RCC 7860 (cell line): ENCODE data around the gene DNAI4.
"Not testable (repeated sequence)": the region's sequence is repeated elsewhere in the genome, so short reads cannot be mapped to it uniquely, and the experiment has no call there.

Source experiments
- DNase-seq: peaks from one replicate; pipeline ENCODE4 v3.0.0-alpha.2; 2015; ENCODE audit warnings: low spot score
- FAIRE-seq: peaks from 2 replicates; lab custom pipeline; 2012; peaks lifted over from hg19 to GRCh38; lab: Jason Lieb, UNC

DNAI4 gene

DNA sequence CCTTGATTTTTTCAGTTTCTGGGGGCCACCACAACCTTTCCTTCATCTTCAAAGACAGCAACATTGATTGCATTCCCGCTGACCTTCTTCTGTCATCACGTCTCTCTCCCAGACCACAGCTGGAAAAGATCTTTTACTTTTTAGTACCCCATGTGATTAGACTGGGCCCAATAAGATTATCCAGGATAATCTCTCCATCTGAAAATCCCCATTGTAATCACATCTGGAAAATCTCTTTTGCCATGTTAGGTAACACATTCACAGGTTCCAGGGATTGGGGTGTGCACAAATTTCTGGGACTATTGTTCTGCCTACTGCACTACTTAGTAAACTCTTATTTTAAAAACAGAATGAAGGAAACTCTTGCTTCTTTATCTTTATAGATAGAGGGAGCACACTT lies 76.5 kb downstream of the DNAI4 start:
- FAIRE-seq: no peak
- DNase-seq: no peak

DNA sequence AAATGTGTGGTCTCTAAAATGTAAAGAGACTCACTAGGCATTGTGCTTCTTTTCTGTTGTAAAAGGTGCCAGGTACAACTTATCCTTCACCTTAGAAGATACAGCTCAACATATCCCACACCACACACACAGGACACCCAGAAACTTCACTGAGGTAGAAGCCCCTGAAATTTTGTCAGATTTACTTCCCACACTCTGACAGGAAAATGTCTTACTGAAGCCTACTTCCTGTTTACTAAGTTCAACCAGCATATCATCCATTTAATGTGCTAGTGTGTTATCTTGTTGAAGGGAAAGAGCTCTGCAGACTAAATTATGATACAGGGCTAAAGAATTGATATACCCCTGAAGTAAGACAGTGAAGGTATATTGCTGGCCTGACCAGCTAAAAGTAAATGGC lies 83.7 kb downstream of the DNAI4 start:
- FAIRE-seq: no peak
- DNase-seq: no peak

DNA sequence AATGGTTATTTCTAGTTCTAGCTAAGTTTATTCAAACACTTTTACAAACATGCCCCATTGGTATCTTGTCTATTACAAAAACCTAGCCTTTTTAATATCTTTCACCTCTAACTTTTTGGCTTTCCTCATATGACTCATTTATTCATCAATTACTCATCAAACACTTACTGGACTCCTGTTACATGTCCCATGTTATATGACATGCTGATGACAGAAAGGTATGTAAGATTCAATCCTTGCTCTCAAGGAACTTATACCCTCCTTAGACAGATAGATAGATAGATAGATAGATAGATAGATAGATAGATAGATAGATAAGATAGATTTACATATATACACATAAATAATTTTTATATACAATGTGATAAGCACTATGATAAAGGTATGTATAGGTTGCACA lies 89.7 kb downstream of the DNAI4 start:
- DNase-seq (no peak), FAIRE-seq (no peak)

DNA sequence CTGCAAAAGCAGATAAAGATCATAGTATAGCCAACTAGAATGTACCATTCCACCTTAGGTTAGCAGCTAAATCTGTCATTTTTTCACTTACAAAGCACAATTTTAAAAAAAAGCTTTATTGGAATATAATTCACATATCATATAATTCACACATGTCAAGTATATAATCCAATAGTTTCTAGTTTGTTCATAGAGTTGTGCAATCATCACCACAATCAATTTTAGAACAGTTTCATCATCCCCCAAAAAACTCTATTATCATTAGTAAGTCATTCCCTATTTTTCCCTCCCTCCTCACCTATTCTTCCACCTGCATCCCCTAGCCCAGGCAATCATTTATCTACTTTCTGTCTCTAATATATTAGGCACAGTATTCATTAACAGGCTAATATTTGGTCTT lies 91.5 kb downstream of the DNAI4 start:
- DNase-seq: no peak
- FAIRE-seq: no peak

DNA sequence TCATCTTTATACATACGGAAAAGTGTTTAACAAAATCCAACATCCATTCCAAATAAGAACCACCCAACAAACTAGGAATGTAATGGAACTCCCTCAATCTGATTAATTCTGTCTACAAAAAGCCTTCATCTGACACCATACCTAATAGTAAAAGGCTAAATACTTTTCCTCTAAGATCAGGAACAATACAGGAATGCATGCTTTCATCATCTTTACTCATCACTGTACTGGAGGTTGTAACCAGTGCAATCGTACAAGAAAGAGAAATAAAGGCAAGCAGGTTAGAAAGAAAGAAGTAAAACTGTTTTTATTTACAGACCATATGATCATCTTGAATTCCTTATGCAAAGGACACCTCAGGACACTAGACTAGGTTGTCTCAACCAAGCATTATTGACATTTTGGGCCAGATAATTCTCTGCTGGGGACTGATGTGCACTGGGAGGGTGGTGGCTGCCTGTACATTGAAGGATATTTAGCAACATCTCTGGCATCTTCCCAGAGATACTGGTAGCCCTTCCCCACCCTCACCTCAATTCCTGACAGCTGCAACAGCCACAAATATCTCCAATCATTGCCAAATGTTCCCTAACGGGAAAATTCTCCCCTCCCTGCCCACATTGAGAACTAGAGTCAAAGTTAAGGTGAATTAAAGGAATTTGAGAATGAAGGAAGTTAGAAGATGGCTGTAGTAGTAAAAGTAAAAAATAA lies 93.0 kb downstream of the DNAI4 start:
- FAIRE-seq: no peak
- DNase-seq: no peak

DNA sequence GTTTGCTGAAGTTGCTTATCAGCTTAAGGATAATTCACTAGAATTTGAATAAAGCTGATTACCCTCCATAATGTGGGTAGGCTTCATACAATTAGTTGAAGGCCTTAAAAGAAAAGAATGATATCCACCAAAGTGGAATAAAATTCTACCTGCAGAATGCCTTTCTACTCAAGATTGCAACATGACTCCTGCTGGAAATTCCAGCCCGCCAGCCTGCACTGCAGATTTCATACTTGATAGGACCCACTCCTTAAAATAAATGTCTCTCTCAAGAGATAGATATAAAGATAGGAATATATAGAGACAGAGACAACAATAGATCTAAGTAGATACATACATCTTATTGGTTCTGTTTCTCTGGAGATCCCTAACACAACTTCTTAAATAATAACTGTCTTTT lies 99.9 kb downstream of the DNAI4 start:
- FAIRE-seq (no peak), DNase-seq (no peak)

DNA sequence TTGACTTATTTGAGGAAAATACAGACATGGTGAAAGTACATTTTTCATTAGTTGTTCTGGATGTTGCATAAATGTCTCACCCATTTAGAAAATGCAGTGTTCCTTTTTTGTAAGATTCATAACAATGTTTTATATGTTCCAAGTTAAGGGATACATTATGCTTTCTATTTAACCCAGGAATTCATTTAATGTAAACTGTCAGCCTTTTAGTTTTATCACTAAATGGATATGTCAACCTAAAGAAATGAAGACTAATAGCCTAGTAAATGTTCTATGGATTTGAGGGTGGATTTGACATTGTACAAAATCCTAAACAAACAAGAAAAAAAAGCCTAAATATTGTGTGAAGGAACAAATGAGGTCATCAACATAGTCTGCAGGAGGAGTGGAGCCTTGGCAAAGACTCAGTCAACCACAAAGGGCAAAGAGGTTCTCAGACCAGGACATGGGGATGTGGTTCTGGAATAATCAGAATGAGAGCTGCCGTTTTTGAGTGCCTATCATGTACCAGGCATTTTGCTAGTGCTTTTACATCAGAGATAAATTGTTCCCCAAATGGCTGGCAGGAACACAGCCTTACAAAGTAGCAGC lies 114.8 kb downstream of the DNAI4 start:
- FAIRE-seq (peak; percentile 76), DNase-seq (peak; percentile 10)

DNA sequence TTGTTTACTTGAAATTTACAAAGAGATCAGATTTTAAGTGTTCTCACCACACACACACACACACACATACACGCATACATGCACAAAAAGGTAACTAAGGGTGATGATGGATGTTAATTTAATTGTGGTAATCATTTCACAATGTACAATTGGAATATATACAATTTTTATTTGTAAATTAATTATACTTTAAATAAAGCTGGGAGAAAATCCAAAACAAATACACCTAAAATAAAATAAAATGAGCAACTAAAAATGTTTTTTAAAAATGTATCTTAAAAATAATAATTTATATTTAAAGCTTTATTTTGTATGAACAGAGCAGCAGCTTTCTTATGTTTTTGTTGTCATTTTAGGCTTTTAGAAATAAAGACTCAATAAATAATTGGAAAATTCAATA lies 115.4 kb downstream of the DNAI4 start:
- FAIRE-seq (peak; percentile 69), DNase-seq (no peak)

DNA sequence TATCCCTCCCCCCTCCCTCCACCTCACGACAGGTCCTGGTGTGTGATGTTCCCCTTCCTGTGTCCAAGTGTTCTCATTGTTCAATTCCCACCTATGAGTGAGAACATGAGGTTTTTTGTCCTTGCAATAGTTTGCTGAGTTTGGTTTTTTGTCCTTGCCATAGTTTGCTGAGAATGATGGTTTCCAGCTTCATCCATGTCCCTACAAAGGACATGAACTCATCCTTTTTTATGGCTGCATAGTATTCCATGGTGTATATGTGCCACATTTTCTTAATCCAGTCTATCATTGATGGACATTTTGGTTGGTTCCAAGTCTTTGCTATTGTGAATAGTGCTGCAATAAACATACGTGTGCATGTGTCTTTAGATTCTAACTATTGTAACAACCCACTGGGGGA lies 128.8 kb downstream of the DNAI4 start:
- not testable (repeated sequence) for DNase-seq, FAIRE-seq

DNA sequence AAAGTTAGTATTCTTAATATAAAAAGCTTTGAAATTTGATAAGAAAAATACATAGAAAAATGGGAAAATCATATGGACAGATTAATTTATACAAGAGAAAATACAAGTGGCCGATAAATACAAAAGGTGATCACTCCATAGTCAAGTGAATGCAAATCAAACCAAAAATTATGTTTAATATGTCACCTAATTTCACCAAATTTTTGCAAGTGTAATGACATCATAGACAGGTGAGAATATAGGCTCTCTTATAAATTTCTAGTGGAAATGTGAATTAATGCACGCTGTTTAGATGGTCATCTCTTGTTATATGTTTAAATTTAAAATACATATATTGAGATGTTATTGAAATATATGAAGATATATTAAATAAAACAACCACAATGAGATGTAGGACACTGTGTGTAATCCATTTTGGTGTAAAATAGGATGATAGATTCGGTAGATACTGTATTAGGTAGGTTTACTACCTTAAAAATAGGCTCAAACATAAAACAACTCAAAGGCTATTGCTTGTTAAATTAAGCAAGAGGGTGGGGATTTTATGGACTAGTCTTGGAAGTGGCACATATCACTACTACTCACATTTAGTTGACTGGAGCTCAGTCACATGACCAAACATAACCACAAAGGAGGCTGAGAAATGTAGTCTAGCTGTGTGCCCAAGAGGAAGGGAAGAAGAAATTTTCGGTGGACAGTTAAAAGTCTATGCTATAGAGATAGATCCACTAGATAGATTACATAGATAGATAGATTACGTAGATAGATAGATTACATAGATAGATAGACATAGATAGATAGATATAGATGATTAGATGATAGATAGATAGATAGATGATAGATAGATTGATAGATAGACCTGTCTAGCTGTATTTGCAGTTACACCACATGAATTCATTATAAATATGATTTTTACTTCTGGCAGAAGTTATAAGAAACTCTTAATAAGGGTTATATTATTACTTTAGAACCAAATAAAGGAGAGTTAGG lies 132.7 kb downstream of the DNAI4 start:
- FAIRE-seq (no peak), DNase-seq (no peak)

DNA sequence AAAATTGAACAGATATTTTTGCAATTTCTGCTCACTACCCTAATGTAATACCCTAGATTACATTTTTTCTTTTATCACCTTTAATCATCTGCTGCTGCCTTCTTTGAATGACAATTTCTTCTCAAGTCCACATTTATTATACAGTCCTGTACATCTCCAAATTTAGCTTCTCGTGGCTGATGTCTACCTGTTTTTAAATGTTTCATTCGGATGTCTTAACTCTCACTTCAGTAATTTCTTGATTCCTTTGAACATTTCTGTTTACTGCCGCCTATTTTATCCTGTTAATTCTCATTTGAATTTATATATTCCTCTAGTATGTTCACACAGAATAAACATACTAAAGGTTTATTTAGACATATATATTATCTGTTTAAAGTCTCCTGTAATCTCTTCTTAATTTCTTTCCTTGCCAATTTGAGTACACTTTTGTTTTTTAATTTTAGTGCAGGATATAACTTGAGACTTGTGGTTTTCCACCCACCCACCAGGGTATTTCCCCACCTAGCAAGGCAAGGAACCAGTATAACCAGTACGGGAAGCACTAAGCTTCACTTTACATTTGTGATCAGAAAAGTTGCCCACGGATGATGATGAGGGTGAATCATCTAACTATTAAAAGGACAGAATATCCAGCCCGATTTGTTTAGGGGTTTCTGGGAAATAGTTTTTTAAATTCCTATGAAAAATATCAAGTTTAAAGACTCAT lies 136.3 kb downstream of the DNAI4 start:
- DNase-seq (no peak), FAIRE-seq (no peak)

DNA sequence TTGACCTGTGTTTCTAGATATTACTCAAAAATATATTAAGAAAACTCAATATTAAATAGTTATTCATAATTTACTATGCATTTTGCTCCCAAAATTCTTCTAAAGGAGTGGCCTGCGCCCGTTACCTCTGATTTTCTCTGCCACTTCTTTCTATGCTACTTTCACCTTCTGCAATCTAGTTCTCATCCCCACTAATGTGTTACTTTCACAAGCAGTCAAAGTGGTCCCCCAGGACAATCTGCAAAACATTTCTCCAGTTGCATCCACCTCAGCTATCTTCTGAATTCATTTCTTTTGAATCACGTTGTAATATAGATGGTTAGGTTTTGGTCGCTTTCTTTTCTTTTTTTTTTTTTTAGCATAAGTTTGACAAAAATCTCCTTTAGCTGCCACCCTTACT lies 137.0 kb downstream of the DNAI4 start:
- DNase-seq (no peak), FAIRE-seq (no peak)

DNA sequence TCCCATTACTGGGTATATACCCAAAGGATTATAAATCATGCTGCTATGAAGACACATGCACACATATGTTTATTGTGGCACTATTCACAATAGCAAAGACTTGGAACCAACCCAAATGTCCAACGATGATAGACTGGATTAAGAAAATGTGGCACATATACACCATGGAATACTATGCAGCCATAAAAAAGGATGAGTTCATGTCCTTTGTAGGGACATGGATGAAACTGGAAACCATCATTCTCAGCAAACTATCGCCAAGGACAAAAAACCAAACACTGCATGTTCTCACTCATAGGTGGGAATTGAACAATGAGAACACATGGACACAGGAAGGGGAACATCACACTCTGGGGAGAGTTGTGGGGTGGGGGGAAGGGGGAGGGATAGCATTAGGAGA lies 138.9 kb downstream of the DNAI4 start:
- DNase-seq, FAIRE-seq: not testable (repeated sequence)

DNA sequence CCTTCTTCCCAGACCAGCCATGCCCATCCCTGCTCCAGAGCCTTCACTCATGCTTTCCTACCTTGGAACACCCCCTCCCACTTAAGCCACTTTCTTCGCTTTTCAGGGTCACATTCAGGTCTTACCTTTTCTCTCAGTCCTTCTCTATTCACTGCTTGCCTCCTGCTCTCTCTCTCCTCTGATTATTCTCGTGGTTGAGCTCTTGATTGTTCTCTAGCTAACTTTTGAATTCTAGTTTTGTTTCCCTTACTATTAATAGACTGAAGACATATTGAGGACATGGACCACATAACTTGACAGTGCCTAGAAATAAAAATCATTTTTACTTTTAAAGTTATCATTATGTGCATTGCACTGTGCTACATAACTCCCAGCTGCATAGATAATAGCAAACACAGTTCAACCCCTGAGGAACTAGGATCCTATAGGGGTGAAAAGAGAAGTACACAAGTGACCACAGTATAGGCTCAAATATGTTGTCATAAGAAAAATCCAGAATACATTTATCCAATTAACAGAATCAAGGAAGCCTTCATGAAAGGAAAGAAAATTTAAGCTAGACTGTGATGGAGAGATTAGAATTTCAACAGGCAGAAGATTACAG lies 145.1 kb downstream of the DNAI4 start:
- FAIRE-seq (no peak), DNase-seq (no peak)

DNA sequence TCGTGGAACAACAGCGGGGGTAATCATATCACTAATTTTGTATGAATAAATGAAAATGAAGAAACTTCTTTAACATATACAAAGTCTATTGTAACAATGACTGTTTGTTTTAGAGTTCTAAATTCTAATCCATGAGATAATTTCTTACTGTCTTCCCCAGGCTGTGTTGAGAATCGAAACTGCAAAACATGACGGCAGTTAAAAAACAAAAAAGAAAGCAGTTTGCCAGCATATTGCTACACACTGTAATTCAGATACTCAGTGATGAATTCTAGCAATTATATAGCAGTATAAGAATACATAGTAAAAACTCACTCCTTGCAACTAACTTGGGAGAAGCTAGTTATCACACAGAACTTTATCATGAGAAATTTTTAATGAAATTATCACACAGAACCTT lies 145.7 kb downstream of the DNAI4 start:
- DNase-seq (no peak), FAIRE-seq (no peak)

DNA sequence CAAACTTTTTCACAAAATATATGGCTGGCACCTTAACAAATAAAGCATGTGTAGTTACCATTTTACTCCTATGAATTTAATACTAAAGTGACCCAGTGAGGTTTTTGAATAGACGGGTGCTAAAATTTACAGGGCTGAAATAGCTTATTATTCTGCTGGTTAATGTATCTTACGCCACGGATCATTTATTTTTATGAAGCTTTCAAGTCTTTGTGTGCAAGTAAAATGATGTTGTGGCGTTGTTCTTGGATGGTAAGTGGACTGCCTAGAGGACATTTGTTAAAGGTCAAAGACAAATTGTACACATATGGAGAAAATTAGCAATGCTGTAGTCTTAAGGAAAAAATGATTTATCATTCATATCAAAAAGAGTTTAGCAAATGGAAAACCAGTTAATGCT lies 146.4 kb downstream of the DNAI4 start:
- DNase-seq: no peak

DNA sequence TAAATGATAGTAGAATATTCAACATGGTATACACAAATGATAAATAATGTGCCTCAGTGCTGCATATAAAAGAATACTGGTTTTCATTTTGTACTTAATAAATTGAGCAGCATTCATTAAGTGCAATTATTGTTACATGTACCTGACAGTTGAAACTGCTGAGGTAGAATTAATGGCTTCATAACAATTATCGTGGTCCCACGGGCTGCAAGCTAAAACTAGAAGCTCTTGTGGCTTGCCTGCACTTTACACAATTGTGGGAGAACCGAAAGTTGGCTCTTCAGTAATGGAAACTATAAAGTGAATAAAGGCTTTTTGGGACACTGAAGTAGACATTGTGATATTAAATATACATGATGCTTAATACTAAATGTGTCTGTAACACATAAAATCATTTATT lies 146.8 kb downstream of the DNAI4 start:
- DNase-seq (no peak), FAIRE-seq (no peak)

More for the DNA sequence above, 146.4 kb downstream of the DNAI4 start:
- no peak for FAIRE-seq

DNA sequence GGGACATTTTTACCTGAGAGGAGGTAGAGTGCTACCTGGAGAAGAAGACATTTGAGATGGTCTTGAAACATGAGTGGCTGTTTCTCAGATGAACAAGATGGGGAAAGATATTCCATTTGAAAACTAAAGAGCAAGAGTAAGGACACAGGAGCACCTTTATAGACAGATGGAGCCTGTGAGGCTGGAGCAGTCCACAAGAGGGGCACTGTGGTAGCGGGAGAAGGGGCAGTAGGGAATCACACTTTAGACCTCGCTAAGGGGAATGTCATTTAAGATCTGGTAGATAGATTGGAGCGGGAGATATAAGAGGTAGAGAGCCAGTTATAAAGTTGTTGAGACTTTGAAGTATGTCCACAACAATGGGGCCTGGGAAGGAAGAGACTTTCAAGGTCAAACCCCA lies 149.0 kb downstream of the DNAI4 start:
- FAIRE-seq (no peak), DNase-seq (no peak)

DNA sequence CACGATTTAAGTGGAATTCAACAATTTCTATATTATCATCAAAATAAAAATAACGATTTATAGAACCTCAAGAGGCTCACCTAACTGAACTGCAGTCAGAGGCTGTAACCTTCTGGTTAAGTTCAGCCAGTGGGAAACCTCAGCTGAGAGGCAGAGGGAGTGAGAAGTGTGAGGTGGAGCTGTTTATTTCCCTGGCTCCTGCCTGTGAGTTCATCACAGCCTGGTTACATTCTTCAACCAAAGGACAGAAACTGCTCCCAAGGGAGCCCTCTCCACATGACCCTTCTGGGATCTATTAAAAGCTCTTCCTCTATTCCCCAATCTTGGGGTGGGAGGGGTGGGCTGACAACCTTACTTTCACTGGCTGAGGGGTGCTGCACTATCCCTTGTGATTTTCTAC lies 150.2 kb downstream of the DNAI4 start:
- FAIRE-seq (no peak), DNase-seq (no peak)

DNA sequence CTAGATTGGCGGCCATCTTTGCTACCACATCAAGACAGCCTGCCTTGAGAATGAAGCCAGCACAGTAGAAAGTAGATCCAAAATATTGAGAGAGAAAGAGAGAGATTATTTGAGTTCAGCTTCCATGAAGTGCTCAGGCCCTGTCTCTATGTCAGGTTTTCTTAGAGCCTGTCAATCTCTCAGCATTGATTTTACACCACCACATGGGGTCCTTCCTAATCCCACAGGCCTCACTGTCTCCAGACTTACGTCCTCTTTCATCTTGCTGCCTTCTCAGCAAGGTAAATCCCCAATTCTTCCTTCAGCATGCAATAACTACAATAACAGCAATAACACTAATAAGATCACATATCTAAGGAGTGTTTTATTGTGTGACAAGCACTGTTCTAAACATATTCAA lies 151.4 kb downstream of the DNAI4 start:
- DNase-seq (no peak), FAIRE-seq (no peak)

DNA sequence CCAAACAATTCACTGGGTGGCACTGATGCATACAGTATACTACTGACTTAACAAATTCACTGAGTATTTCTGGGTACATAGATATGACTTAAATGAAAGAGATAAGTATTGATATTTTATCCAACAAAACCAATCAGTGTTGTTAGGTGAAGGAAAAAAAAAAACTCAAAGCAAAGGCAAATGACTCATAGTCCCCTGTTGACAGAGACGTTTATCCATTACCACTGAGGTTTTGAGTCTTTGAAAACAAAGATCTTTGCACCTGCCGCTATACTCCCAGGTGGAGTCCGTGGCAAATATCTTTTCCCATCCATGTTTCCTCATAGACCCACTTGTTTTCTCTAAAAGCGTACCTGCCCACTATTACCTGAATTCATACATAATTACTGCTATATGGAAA lies 154.0 kb downstream of the DNAI4 start:
- DNase-seq (no peak), FAIRE-seq (no peak)
